ENCODE data around the gene RBBP4.

Gene RBBP4

DNA sequence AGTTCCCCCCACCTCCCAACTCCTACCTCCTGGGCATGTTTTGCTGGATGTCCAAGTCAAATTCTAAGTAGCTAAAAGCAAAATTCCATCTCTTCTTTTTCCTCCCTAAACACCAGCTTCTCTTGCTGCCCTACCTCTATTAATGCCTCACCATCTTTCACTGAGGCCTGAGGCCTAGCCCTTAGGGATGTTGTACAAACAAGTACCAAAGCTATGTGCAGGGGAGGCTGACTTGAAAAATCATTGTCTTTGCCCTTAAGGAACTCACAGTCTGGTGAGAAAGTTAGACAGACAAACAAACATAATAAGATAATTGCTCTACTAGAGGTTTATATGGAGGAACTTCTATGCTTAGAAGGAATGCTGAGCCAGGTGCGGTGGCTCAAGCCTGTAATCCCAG is 76.9 kb downstream of the RBBP4 start:
- no peak for DNase-seq

DNA sequence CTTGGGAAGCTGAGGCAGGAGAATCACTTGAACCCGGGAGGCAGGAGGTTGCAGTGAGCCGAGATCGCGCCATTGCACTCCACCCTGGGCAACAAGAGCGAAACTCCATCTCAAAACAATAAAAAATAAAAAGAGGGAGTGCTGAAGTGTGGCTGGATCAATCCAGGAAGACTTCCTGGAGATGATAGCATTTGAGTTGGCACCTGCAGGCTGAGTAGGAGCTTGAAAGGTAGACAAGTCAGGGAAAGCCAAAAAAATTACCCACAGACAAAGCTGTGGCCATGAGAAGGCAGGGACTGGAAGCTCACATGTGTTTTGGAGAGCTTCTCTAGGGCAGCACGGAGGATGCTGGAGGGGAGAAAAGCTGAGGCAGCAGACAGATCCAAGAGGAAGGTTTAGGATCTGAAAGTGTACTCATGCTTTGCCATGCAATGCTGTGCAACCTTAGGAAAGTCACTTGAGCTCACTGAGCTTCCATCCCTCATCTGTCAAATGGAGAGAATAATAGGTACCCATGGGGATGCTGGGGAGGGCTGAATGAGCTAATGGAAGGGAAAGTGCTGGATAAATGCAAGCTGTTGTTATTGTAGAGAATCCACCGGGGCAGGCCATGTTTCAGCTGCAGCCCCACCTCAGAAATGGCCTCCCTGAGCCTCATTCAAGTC is 77.5 kb downstream of the RBBP4 start:
- DNase-seq: no peak

DNA sequence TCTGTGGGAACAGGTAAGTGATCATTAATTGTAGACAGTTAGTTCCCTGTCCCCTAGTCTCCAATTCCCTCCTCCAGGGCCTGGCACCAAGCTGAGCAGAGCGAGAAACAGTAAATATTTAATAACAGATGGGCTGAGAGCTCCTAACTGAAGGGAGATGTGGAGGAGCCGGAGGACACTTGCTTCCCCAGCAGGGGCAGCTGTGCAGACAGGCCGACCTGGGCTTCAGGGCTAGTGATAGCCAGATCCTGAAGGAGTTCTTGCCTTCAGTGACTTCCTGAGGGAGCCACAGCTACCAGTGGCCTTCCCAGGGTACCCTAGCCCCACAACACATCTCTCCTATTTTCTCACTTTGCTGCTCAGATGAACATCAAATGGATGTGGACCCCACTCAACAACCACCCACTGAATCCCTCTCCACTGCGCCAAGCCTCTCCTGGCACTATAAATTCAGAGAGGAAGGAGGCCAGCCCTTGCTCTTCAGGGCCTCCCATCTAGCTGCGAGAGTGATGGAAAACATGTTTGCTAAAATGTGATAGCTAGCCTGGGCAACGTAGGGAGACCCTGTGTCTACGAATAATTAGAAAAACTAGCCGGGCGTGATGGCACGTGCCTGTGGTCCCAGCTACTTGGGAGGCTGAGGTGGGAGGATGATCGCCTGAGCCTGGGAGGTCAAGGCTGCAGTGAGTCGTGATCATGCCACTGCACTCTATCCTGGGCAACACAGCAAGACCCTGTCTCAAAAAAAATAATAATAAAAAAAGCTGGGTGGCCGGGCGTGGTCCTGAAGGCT is 78.4 kb downstream of the RBBP4 start:
- no peak for DNase-seq

DNA sequence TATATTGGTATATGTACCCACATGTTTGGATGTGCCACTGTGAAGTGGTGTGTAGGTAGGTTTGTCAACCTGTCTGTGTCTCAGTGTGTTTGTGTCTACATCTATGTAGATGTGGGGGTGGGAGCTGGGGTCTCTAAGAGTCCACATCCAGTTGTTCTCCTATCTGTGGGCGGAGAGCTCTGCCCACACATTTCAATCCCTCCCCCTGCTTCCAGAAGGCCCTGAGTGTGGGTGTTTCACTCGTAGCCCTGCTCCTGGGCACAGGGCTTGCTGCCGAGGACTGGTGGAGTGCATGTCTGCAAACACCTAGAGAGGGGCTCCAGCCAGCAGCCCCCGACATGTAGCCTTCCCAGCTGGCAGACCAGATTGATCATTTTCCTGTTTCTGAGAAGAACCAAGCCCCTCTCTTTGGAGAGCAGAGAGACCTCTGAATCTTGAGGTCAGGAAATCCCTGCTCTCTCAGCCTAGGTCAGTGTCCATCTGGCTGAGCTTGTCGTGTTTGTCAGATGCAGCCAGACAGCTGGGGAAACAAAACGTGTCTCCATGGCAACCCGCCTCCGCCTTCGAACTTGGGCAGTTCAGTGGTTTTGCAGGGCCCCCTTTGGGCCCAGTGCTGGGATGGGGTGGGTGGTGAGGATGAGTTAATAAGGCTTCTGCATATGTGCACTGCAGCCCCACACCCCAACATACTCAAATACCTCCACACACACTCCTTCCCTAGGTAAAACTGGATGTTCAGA is 82.7 kb downstream of the RBBP4 start:
- DNase-seq: peak; percentile 69

Measured in retina (tissue), 1 donor.